CD14-positive monocyte (primary cell): ENCODE measurements around the gene SRCAP. TPM values are rescaled to one million over a fixed set of nuclear protein-coding genes. Genes with fewer than 3 reads are reported as not detected.

Experiments
- DNase-seq, 3 donors: peaks; one replicate each; pipeline ENCODE4 v3.0.0-alpha.2; 2011 to 2022
- H2AFZ ChIP-seq: 2 replicates; pipeline ENCODE4 v1.6.0; 2012; ENCODE audit warnings: mild to moderate bottlenecking, low read depth, low read length, inconsistent platforms; ENCODE audit not compliant: insufficient read depth, poor library complexity, severe bottlenecking
- H3K27ac ChIP-seq, 2 donors: 1 replicate in 1 of 2; 2 replicates in 1 of 2; pipeline ENCODE4 v1.5.1; 2012 to 2013; ENCODE audit warnings: low read length in 2 of 2, control low read depth in 1 of 2, inconsistent platforms in 1 of 2, low read depth in 1 of 2, mild to moderate bottlenecking in 1 of 2
- H3K27me3 ChIP-seq, 2 donors: one replicate each; pipeline versions ENCODE4 v1.6.0 to v1.6.1; 2011 to 2013; ENCODE audit warnings: low read length in 2 of 2; ENCODE audit not compliant: control insufficient read depth in 2 of 2, insufficient read depth in 2 of 2
- H3K36me3 ChIP-seq, 2 donors: replicated peaks in 1 of 2; 1 replicate in 1 of 2; 2 replicates in 1 of 2; pipeline versions ENCODE4 v1.5.1 to v1.6.1; 2012 to 2013; ENCODE audit warnings: low read length in 2 of 2, control low read depth in 1 of 2, inconsistent platforms in 1 of 2, mild to moderate bottlenecking in 1 of 2; ENCODE audit not compliant: insufficient read depth in 2 of 2, control insufficient read depth in 1 of 2
- H3K4me1 ChIP-seq, 2 donors: 1 replicate in 1 of 2; 2 replicates in 1 of 2; pipeline versions ENCODE4 v1.5.1 to v1.6.1; 2012 to 2013; ENCODE audit warnings: low read length in 2 of 2, control low read depth in 1 of 2, inconsistent platforms in 1 of 2, mild to moderate bottlenecking in 1 of 2, moderate library complexity in 1 of 2; ENCODE audit not compliant: insufficient read depth in 2 of 2, control insufficient read depth in 1 of 2
- H3K4me2 ChIP-seq: replicated peaks from 2 replicates; pipeline ENCODE3; 2012; ENCODE audit warnings: low read length, moderate library complexity, mild to moderate bottlenecking; ENCODE audit not compliant: poor library complexity, severe bottlenecking; ENCODE audit errors: extremely low read depth
- H3K4me3 ChIP-seq, 3 experiments: fragments of 200-600 bp in 1 of 3; sonication (generic) in 1 of 3; replicated peaks in 1 of 3; 1 replicate in 2 of 3; 2 replicates in 1 of 3; pipeline ENCODE4 v1.5.1; 2011 to 2013; ENCODE audit warnings: low read length in 3 of 3, mild to moderate bottlenecking in 3 of 3, control low read depth in 2 of 3, low read depth in 2 of 3, inconsistent platforms in 1 of 3, moderate library complexity in 1 of 3
- H3K79me2 ChIP-seq: 2 replicates; pipeline ENCODE4 v1.6.0; 2012; ENCODE audit warnings: mild to moderate bottlenecking, control low read depth, inconsistent platforms, low read length, moderate library complexity; ENCODE audit not compliant: insufficient read depth
- H3K9ac ChIP-seq: 2 replicates; pipeline ENCODE4 v1.6.0; 2017; ENCODE audit warnings: low read length, mild to moderate bottlenecking; ENCODE audit not compliant: insufficient read depth, poor library complexity, severe bottlenecking
- H3K9me3 ChIP-seq, 2 donors: replicated peaks in 1 of 2; 1 replicate in 1 of 2; 2 replicates in 1 of 2; pipeline versions ENCODE4 v1.5.1 to v1.6.1; 2012 to 2013; ENCODE audit warnings: low read length in 2 of 2, control low read depth in 1 of 2; ENCODE audit not compliant: control insufficient read depth in 1 of 2, insufficient read depth in 1 of 2
- H4K20me1 ChIP-seq: 2 replicates; pipeline ENCODE4 v1.6.0; 2012; ENCODE audit warnings: mild to moderate bottlenecking, low read length, control low read depth, moderate library complexity; ENCODE audit not compliant: insufficient read depth
- H3K27ac Mint-ChIP-seq, 7 donors: one replicate each; pipeline ENCODE4 v1.8.0; 2020; ENCODE audit warnings: mild to moderate bottlenecking in 7 of 7, mixed read lengths in 7 of 7, moderate library complexity in 6 of 7, inconsistent platforms in 2 of 7
- H3K27me3 Mint-ChIP-seq, 3 donors: one replicate each; pipeline ENCODE4 v1.8.0; 2021 to 2022; ENCODE audit warnings: low read depth in 3 of 3, mild to moderate bottlenecking in 3 of 3, mixed read lengths in 3 of 3, moderate library complexity in 3 of 3, inconsistent platforms in 1 of 3
- H3K36me3 Mint-ChIP-seq, 2 donors: one replicate each; pipeline ENCODE4 v1.8.0; 2020; ENCODE audit warnings: mixed read lengths in 2 of 2, inconsistent platforms in 1 of 2, mild to moderate bottlenecking in 1 of 2
- H3K4me1 Mint-ChIP-seq: one replicate; pipeline ENCODE4 v1.8.0; 2020; ENCODE audit warnings: mild to moderate bottlenecking, mixed read lengths
- H3K4me3 Mint-ChIP-seq, 2 donors: one replicate each; pipeline ENCODE4 v1.8.0; 2020; ENCODE audit warnings: mild to moderate bottlenecking in 2 of 2, mixed read lengths in 2 of 2, moderate library complexity in 1 of 2
- H3K9me3 Mint-ChIP-seq, 7 donors: one replicate each; pipeline ENCODE4 v1.8.0; 2020 to 2022; ENCODE audit warnings: mixed read lengths in 7 of 7, mild to moderate bottlenecking in 6 of 7, moderate library complexity in 6 of 7, inconsistent platforms in 2 of 7
- whole genome bisulfite sequencing: methylation state at CpG from one replicate; pipeline ENCODE4 v1.1.5; 2013; ENCODE audit warnings: missing lambda C conversion rate; ENCODE audit not compliant: insufficient coverage; 5-methylcytosine and 5-hydroxymethylcytosine counted together
- intact Hi-C, 2 donors: fragments of 100-400 bp; cut with micrococcal nuclease; formaldehyde crosslinking; loops; one replicate each; pipeline versions ENCODE4 v1.15.0 to v1.15.1; 2023
- polyA plus RNA-seq, 3 donors: library from polyadenylated mRNA; depleted of rRNA in 1 of 3; unstranded in 2 of 3; stranded (reverse) in 1 of 3; fragments of 300-500 nt in 2 of 3; fragments of >200 nt in 1 of 3; fragmentation: Illumina TruSeq in 2 of 3; gene quantifications; 1 replicate in 2 of 3; 2 replicates in 1 of 3; pipeline ENCODE4 v1.2.3, GENCODE V29; 2012 to 2021
- TF ChIP-seq, protein P1 (sequence below): fragments of 200-600 bp; IDR thresholded peaks from one replicate; pipeline ENCODE4 v1.8.0; 2022; ENCODE audit warnings: antibody characterized with exemption, mild to moderate bottlenecking

SRCAP gene
- polyA plus RNA-seq, 3 donors, result 3.0 to 16.0 (median 6.3) TPM

DNA sequence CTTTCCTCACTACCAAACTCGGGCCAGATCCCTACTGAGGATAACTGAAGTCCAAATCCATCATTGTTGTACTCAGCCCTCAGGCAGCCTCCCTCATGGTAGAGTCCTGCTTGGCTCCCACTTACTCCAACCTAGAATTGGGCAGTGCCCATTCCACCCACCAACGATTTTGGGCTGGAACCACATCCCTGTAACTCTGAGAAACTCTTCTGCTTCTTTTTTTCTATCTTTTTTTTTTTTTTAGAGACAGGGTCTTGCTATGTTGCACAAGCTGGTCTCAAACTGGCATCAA lies 47.0 kb upstream of the SRCAP start:
- peak overlapping the region; percentile 31 to 55 for H3K27ac ChIP-seq
- Mint-ChIP-seq H3K27ac (peak overlapping the region; percentile 56 to 95 (median 77)), H3K9me3 (peaks cover 0 to 2% (median 0%) of the 10 kb centered on the region in 7 donors), H3K27me3 (peaks cover 0 to 3% (median 1%) of the 10 kb centered on the region in 3 donors), H3K36me3 (peaks cover 43 to 48% of the 10 kb centered on the region in 2 donors), H3K4me1 (peaks cover 36% of the 10 kb centered on the region), H3K4me3 (peak overlapping the region; percentile 80 to 96)
- no peaks in the 10 kb centered on the region for H3K27me3 ChIP-seq
- H3K4me2 ChIP-seq, result peak overlapping the region; percentile 79
- peaks cover 38 to 50% of the 10 kb centered on the region in 2 donors for H3K36me3 ChIP-seq
- peak overlapping the region; percentile 90 for H3K9ac ChIP-seq
- peaks cover 25 to 35% of the 10 kb centered on the region in 2 donors for H3K4me1 ChIP-seq
- H4K20me1 ChIP-seq, result peaks cover 19% of the 10 kb centered on the region
- peaks cover 30% of the 10 kb centered on the region for H3K79me2 ChIP-seq
- no peaks in the 10 kb centered on the region for H3K9me3 ChIP-seq
- 0% methylated on average over 2 of the region's 2 CpGs for WGBS
- TF ChIP-seq, protein P1, sequence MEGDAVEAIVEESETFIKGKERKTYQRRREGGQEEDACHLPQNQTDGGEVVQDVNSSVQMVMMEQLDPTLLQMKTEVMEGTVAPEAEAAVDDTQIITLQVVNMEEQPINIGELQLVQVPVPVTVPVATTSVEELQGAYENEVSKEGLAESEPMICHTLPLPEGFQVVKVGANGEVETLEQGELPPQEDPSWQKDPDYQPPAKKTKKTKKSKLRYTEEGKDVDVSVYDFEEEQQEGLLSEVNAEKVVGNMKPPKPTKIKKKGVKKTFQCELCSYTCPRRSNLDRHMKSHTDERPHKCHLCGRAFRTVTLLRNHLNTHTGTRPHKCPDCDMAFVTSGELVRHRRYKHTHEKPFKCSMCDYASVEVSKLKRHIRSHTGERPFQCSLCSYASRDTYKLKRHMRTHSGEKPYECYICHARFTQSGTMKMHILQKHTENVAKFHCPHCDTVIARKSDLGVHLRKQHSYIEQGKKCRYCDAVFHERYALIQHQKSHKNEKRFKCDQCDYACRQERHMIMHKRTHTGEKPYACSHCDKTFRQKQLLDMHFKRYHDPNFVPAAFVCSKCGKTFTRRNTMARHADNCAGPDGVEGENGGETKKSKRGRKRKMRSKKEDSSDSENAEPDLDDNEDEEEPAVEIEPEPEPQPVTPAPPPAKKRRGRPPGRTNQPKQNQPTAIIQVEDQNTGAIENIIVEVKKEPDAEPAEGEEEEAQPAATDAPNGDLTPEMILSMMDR, result no peak
- DNase-seq, result no peak
- peak overlapping the region; percentile 76 for H2AFZ ChIP-seq
- H3K4me3 ChIP-seq, result peak overlapping the region; percentile 76 to 90 (median 84)
- intact Hi-C loops, result loop anchor here (10.0 kb wide), 2 partner anchors 273 to 277 kb away; partner anchors contain the start of genes FBXL19 (in 1 of the 2), MYL11 (in 1 of the 2) and TBC1D10B (in 1 of the 2)

DNA sequence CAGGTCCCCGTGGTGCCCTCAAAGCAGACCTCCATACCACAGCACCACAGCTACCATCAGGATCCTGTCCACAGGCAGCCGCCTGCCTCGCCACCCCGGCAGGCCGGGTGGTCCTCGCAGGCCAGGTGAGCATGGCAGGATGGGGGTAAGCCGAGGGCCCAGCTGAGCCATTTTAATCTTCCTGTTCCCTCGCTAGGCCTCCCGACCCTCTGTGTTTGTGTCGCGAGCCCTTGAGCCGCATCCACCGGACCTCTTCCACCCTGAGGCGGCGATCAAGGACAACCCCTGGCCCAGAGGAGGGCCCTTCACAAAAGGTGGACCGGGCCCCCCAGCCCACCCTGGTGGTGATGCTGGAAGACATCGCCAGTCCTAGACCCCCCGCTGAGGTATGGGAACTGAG lies 46.3 kb upstream of the SRCAP start:
- intact Hi-C loops, result loop anchor here (10.0 kb wide), 2 partner anchors 272 to 278 kb away; partner anchors contain the start of genes FBXL19 (in 1 of the 2), MYL11 (in 1 of the 2) and TBC1D10B (in 1 of the 2)
- Histone ChIP-seq H3K9me3 (no peaks in the 10 kb centered on the region), H3K4me2 (no peak overlapping the region), H3K36me3 (peaks cover 38 to 51% of the 10 kb centered on the region in 2 donors), H3K27me3 (no peaks in the 10 kb centered on the region), H2AFZ (no peak overlapping the region), H3K4me1 (peaks cover 33 to 43% of the 10 kb centered on the region in 2 donors), H3K9ac (no peak overlapping the region), H4K20me1 (peaks cover 19% of the 10 kb centered on the region), H3K27ac (peak overlapping the region in 1 of 2 donors; percentile 14), H3K79me2 (peaks cover 30% of the 10 kb centered on the region), H3K4me3 (no peak overlapping the region)
- peak overlapping the region in 5 of 7 donors; percentile 10 to 70 (median 42) for H3K27ac Mint-ChIP-seq
- peak overlapping the region in 1 of 2 donors; percentile 20 for H3K4me3 Mint-ChIP-seq
- peaks cover 42% of the 10 kb centered on the region for H3K4me1 Mint-ChIP-seq
- peaks cover 43 to 48% of the 10 kb centered on the region in 2 donors for H3K36me3 Mint-ChIP-seq
- H3K9me3 Mint-ChIP-seq, result peaks cover 0 to 2% (median 0%) of the 10 kb centered on the region in 7 donors
- TF ChIP-seq, protein P1, result no peak
- WGBS, result 97% methylated on average over 17 of the region's 18 CpGs
- peaks cover 0 to 3% (median 1%) of the 10 kb centered on the region in 3 donors for H3K27me3 Mint-ChIP-seq
- no peak for DNase-seq
